ENCODE data around the gene TSSK2.

The TSSK2 gene

GRCh38 chr22:19106886-19107729, 24.0 kb upstream of the TSSK2 start:
- DNase-seq (ENCODE audit: low read depth) = no peak

- DNase-seq (ENCODE audit: low read depth) = no peak
These were observed 23.4 kb upstream of the TSSK2 start for GRCh38 chr22:19107730-19108074.

- DNase-seq (ENCODE audit: low read depth) = no peak
These were observed 22.3 kb upstream of the TSSK2 start for GRCh38 chr22:19108807-19109197.

GRCh38 chr22:19109198-19110063, 21.7 kb upstream of the TSSK2 start:
- no peak for DNase-seq (ENCODE audit: low read depth)

- no peak for DNase-seq (ENCODE audit: low read depth)
These were observed 21.0 kb upstream of the TSSK2 start for GRCh38 chr22:19110064-19110458.

- no peak for DNase-seq (ENCODE audit: low read depth)
These were observed 20.5 kb upstream of the TSSK2 start for GRCh38 chr22:19110646-19111045.

GRCh38 chr22:19111140-19111539, 20.0 kb upstream of the TSSK2 start:
- no peak for DNase-seq (ENCODE audit: low read depth)

- no peak for DNase-seq (ENCODE audit: low read depth)
These were observed 19.5 kb upstream of the TSSK2 start for GRCh38 chr22:19111584-19111983.

GRCh38 chr22:19113429-19113828, 17.7 kb upstream of the TSSK2 start:
- DNase-seq (ENCODE audit: low read depth) = no peak

GRCh38 chr22:19114984-19115552, 16.0 kb upstream of the TSSK2 start:
- DNase-seq (ENCODE audit: low read depth) = no peak

GRCh38 chr22:19115628-19116027, 15.5 kb upstream of the TSSK2 start:
- DNase-seq (ENCODE audit: low read depth) = no peak

- no peak for DNase-seq (ENCODE audit: low read depth)
These were observed 14.0 kb upstream of the TSSK2 start for GRCh38 chr22:19117111-19117512.

GRCh38 chr22:19118329-19118880, 12.7 kb upstream of the TSSK2 start:
- no peak for DNase-seq (ENCODE audit: low read depth)

GRCh38 chr22:19119949-19120348, 11.2 kb upstream of the TSSK2 start:
- no peak for DNase-seq (ENCODE audit: low read depth)

- DNase-seq (ENCODE audit: low read depth) = no peak
These were observed 10.1 kb upstream of the TSSK2 start for GRCh38 chr22:19120829-19121630.

- no peak for DNase-seq (ENCODE audit: low read depth)
These were observed 9.4 kb upstream of the TSSK2 start for GRCh38 chr22:19121631-19122142.

GRCh38 chr22:19122143-19122751, 8.9 kb upstream of the TSSK2 start, which contains the start of gene DGCR2:
DGCR2 (minus strand) TSS chr22:19122412; CDS start chr22:19122206, 206 bp downstream.
- peak; percentile 93 for DNase-seq (ENCODE audit: low read depth)

GRCh38 chr22:19122752-19123492, 8.2 kb upstream of the TSSK2 start:
- no peak for DNase-seq (ENCODE audit: low read depth)

- DNase-seq (ENCODE audit: low read depth) = no peak
These were observed 7.2 kb upstream of the TSSK2 start for GRCh38 chr22:19123936-19124335.

GRCh38 chr22:19124377-19124776, 6.7 kb upstream of the TSSK2 start:
- DNase-seq (ENCODE audit: low read depth) = no peak
